Measurements from ENCODE around the gene PIP. TPM values are rescaled to one million over a fixed set of nuclear protein-coding genes. Genes with fewer than 3 reads are reported as not detected.
"Not testable (repeated sequence)": the region's sequence is repeated elsewhere in the genome, so short reads cannot be mapped to it uniquely, and the experiment has no call there.

Gene PIP
- total RNA-seq, 1 donor from 2014 or later: not detected

GRCh38 chr7:143117395-143117794 lies 14.5 kb upstream of the PIP start:
- Histone ChIP-seq H3K4me1 (no peaks in the 10 kb centered on the region), H3K27ac (no peak overlapping the region), H2AFZ (replicated peaks) (no peak overlapping the region), H3K79me2 (ENCODE audit: low read depth) (no peaks in the 10 kb centered on the region), H3K4me2 (no peak overlapping the region), H3K36me3 (no peaks in the 10 kb centered on the region), H3K9ac (no peak overlapping the region), H3K9me3 (ENCODE audit: low read depth) (no peaks in the 10 kb centered on the region), H3F3A (ENCODE audit: low read depth) (no peaks in the 10 kb centered on the region), H3K4me3 (no peak overlapping the region), H3K27me3 (no peaks in the 10 kb centered on the region), H4K20me1 (ENCODE audit: low read depth) (no peaks in the 10 kb centered on the region)
- DNase-seq (ENCODE audit: low spot score): no peak
- H3K36me3 Mint-ChIP-seq: no peaks in the 10 kb centered on the region
- no peak overlapping the region for H3K27ac Mint-ChIP-seq
- no peaks in the 10 kb centered on the region for H3K4me1 Mint-ChIP-seq
- H3K4me3 Mint-ChIP-seq: no peak overlapping the region
- H3K9me3 Mint-ChIP-seq: peaks cover 24% of the 10 kb centered on the region
- H3K27me3 Mint-ChIP-seq (ENCODE audit: insufficient read depth, low read depth): no peaks in the 10 kb centered on the region
- TF ChIP-seq CTCF (IDR thresholded peaks at IDR 0.05): no peak
- no peak for TF ChIP-seq EZH2 (IDR thresholded peaks at IDR 0.05)
- no peak for TF ChIP-seq EZH2phosphoT487 (IDR thresholded peaks at IDR 0.05)

DNA sequence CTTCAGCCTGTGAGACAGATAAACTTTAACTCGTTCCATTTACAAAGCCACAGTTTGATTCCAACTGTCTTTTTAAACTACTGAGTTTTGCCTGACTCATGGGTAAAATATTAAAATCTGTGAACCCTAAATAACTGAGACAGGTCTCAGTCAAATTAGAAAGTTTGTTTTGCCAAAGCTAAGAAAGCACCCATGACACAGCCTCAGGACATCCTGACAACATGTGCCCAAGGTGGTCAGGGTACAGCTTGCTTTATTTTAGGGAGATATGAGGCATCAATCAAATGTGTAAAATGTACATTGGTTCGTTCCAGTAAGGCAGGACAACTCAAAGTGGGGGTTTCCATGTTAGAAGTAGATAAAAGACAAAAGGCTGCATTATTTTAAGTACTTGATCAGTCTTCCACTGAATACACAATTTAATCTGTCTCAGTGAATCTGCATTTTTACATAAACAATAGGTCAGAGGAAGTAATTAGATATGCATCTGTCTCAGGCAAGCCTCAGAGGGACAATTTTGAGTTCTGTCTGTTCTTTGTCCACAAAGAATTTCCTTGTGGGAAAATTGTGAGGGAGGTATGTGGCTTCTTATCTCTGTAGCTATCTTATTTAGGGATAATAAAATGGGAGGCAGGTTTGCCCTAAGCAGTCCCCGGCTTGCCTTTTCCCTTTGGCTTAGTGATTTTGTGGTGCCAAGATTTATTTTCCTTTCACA lies 11.0 kb upstream of the PIP start:
- H3K4me3 ChIP-seq: no peak overlapping the region
- H3K27ac ChIP-seq: no peak overlapping the region
- no peaks in the 10 kb centered on the region for H3K79me2 ChIP-seq (ENCODE audit: low read depth)
- Mint-ChIP-seq H3K4me3 (no peak overlapping the region), H3K9me3 (peaks cover 18% of the 10 kb centered on the region), H3K27me3 (ENCODE audit: insufficient read depth, low read depth) (no peaks in the 10 kb centered on the region), H3K36me3 (no peaks in the 10 kb centered on the region), H3K27ac (no peak overlapping the region), H3K4me1 (no peaks in the 10 kb centered on the region)
- no peak overlapping the region for H3K4me2 ChIP-seq
- H2AFZ ChIP-seq (replicated peaks): no peak overlapping the region
- no peaks in the 10 kb centered on the region for H3K36me3 ChIP-seq
- no peak overlapping the region for H3K9ac ChIP-seq
- TF ChIP-seq EZH2 (IDR thresholded peaks at IDR 0.05): no peak
- TF ChIP-seq CTCF (IDR thresholded peaks at IDR 0.05): no peak
- no peak for TF ChIP-seq EZH2phosphoT487 (IDR thresholded peaks at IDR 0.05)
- no peaks in the 10 kb centered on the region for H4K20me1 ChIP-seq (ENCODE audit: low read depth)
- no peak for DNase-seq (ENCODE audit: low spot score)
- H3F3A ChIP-seq (ENCODE audit: low read depth): no peaks in the 10 kb centered on the region
- H3K9me3 ChIP-seq (ENCODE audit: low read depth): no peaks in the 10 kb centered on the region
- no peaks in the 10 kb centered on the region for H3K27me3 ChIP-seq
- no peaks in the 10 kb centered on the region for H3K4me1 ChIP-seq

GRCh38 chr7:143123326-143123725 lies 8.6 kb upstream of the PIP start:
- H3K27ac ChIP-seq; H3K79me2 ChIP-seq (ENCODE audit: low read depth); H3K4me1 Mint-ChIP-seq; H3K27me3 Mint-ChIP-seq (ENCODE audit: insufficient read depth, low read depth); H3K4me3 Mint-ChIP-seq; H3K36me3 ChIP-seq; H3K4me2 ChIP-seq; H4K20me1 ChIP-seq (ENCODE audit: low read depth); DNase-seq (ENCODE audit: low spot score); H3K27ac Mint-ChIP-seq; H3K36me3 Mint-ChIP-seq; H3F3A ChIP-seq (ENCODE audit: low read depth); H3K4me1 ChIP-seq; H2AFZ ChIP-seq (replicated peaks); H3K4me3 ChIP-seq; H3K9ac ChIP-seq; H3K27me3 ChIP-seq; H3K9me3 ChIP-seq (ENCODE audit: low read depth): not testable (repeated sequence)
- peaks cover 14% of the 10 kb centered on the region for H3K9me3 Mint-ChIP-seq

DNA sequence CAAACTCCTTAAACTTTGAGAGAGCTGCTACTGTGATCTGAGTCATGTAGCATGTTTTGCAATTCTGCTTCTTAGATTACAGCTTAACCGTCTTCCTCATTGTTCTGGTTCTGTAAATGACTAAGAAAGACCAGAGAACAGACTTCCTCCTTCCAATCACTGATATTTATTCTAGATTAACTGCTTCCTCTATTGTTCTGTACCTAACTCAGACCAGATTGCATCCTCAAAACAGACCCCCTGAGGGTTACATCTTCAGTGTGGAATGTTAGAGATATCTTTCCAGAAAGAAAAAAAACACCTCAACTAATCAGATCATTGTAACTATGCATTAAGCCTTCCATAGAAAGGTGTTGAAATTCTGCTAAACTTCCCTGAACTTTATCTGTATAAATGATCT lies 5.7 kb upstream of the PIP start:
- no peak overlapping the region for H3K4me3 Mint-ChIP-seq
- H3K9me3 Mint-ChIP-seq: peaks cover 14% of the 10 kb centered on the region
- H3F3A ChIP-seq (ENCODE audit: low read depth): no peaks in the 10 kb centered on the region
- H3K36me3 Mint-ChIP-seq: no peaks in the 10 kb centered on the region
- TF ChIP-seq CTCF (IDR thresholded peaks at IDR 0.05) (no peak), EZH2phosphoT487 (IDR thresholded peaks at IDR 0.05) (no peak), EZH2 (IDR thresholded peaks at IDR 0.05) (no peak)
- no peaks in the 10 kb centered on the region for H3K27me3 ChIP-seq
- H3K79me2 ChIP-seq (ENCODE audit: low read depth): no peaks in the 10 kb centered on the region
- no peaks in the 10 kb centered on the region for H3K36me3 ChIP-seq
- no peaks in the 10 kb centered on the region for H4K20me1 ChIP-seq (ENCODE audit: low read depth)
- no peak overlapping the region for H3K27ac Mint-ChIP-seq
- peaks cover 10% of the 10 kb centered on the region for H3K4me1 ChIP-seq
- no peaks in the 10 kb centered on the region for H3K4me1 Mint-ChIP-seq
- no peak overlapping the region for H3K4me3 ChIP-seq
- no peak overlapping the region for H3K27ac ChIP-seq
- no peak overlapping the region for H3K9ac ChIP-seq
- no peaks in the 10 kb centered on the region for H3K27me3 Mint-ChIP-seq (ENCODE audit: insufficient read depth, low read depth)
- no peaks in the 10 kb centered on the region for H3K9me3 ChIP-seq (ENCODE audit: low read depth)
- no peak overlapping the region for H2AFZ ChIP-seq (replicated peaks)
- no peak for DNase-seq (ENCODE audit: low spot score)
- no peak overlapping the region for H3K4me2 ChIP-seq
